Activated T-helper 1 cell treated with anti-CD3 and anti-CD28 coated beads, Interleukin-2, amount 50 U/mL, for 16 hours (primary cell): ENCODE data around the gene MAP3K5.
"Not testable (repeated sequence)": the region's sequence is repeated elsewhere in the genome, so short reads cannot be mapped to it uniquely, and the experiment has no call there.

Experiments
- DNase-seq, 2 donors: peaks; one replicate each; pipeline ENCODE4 v3.0.0-alpha.2; 2020; ENCODE audit warnings: low read depth in 1 of 2, low spot score in 1 of 2

MAP3K5 gene

DNA sequence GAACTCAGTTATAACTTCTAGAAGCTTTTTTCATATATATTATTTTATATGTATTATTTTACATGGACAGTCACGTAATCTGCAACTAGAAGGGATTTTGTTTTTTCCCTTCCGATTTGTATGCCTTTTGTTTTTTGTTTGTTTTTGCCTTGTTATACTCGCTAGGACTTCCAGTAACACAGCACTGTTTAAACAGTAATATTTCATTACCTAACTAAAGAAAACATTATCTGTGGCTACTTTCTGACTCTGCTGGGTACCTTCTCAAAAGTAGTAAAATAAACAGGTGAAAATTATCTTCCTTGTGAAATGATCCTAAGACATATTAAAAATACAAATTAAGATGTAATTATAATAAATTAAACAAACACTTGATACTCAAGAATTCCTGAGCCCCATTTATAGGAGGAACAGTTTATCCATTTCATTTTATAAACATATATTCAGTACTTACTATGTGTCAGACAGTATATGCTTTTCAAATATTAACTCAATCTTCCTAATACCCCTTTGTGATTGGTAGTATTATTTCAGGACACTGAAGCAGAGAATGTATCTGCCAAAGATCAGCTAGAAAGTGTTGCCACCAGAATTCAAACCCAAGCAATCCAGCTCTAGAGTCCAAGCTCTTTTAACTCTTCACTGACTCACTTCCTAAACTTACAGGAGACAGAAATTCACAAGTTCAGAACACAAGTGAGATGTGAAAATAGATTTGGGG lies 65.3 kb downstream of the MAP3K5 start:
- no peak for DNase-seq

DNA sequence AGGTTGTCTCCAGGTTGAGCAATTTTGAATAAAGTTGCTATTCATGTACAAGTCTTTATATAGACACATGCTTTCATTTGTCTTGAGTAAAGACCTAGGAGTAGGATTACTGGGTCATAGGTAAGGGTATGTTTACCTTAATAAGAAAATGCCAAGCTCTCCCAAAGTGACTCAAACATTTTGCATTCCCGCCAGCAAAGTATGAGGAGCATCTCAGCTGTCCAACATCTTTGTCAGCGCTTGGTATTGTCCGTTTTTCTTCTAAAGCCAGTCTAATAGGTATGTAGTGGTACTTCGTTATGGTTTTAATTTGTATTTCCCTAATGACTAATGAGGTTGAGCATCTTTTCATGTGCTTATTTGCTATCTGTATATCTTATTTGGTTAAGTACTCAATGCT lies 67.2 kb downstream of the MAP3K5 start:
- DNase-seq = no peak

DNA sequence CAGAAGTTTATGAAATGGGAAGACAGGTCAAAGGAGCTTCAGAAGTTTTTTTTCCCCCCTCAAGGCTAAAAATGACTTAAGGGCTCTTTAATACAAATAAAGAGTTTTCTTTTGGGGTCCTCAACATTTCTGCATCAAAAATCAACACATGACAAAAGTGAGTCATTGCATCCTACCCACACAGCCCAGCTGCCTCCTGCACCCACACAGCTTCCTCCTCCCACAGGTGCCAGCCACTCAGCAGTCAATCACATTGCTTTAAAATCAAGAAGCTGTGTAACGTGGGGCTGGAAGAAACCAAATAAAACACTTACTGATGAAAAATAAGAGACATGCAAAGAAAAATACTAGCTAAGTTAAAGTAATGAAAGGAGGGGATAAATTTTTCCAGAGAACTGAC lies 68.5 kb downstream of the MAP3K5 start:
- DNase-seq = peak in 1 of 2 donors; percentile 11

DNA sequence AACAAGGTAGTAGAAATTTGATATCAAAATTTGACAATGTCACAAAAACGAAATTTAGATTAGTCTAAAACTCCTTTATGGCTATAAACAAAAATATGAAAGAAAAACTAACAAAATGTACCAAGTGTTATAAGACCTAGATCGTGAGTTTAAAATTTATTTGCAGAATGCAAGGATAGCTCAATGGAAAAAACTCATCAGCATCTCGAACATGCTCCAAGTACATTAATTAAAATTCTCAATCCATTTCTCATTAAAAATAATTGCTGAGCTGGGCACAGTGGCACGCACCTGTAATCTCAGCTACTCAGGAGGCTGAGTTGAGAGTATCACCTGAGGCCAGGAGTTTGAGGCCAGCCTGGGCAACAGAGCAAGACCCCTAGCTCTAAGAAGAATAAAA lies 70.8 kb downstream of the MAP3K5 start:
- DNase-seq = no peak

DNA sequence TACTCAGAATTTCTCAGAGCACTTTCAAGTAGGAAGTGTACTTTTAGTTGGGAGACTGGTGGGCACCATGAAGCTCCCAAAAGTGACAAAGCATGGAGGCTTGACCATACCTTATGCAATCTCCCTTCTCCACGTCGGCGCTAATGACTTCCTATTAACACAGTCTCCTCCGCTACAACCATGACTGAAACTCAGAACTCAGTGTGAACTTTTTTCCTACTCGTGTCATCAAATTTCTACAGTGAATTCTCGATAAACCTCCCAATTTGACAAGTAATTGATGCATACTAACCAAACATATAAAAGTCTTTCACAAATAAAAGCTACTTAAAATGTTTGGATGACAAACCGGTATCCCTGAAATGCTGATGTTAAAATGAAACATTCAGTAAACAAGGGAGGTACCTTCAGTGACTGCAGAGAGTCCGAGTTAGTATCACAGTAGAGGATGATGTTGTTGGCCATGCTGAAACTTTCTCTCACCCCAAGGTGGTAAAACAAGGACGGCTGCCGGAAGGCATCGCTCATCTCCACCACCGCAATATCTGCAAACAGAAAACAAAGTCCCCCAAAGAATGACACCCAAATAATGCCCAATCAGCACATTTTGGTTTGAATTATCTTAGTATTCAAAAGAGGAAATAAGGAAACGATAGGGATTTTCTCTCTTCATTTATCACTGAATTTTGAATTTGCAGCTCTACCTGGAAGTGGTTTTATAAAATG lies 72.1 kb downstream of the MAP3K5 start:
- no peak for DNase-seq

DNA sequence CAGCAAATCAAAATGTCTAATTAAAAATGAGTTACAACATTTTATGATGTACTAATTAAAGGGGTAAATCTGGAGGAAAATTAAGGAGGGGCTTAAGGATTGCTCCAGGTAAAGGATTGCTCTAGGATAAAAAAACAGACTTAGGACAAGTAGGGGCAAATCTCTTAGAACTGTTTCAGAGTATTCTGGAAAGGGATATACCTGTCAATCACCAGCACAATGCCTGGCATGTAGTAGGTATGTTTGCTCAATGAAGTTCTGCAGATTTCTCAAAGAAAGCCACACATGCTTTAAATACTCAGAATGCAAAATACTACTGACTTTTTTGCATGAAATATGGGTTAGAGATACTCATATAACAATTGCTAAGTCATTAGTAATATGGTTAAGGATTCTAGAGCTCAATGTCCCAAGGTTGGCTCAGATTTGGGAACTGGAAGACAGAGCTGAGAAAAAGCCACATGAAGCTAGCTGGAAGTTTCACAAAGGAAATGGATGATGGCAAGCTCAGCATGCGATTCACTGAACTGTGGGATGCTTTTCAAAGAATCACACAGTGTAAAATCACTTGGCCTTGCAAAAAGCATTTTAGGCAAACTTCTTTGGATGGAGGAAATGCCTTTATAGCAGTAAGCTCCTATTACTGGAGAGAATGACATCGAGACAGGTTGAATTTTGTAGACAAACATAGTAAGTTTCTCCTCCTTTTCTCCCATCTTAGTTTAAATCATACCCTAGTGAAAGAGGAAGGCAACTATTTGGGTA lies 72.8 kb downstream of the MAP3K5 start:
- no peak for DNase-seq

DNA sequence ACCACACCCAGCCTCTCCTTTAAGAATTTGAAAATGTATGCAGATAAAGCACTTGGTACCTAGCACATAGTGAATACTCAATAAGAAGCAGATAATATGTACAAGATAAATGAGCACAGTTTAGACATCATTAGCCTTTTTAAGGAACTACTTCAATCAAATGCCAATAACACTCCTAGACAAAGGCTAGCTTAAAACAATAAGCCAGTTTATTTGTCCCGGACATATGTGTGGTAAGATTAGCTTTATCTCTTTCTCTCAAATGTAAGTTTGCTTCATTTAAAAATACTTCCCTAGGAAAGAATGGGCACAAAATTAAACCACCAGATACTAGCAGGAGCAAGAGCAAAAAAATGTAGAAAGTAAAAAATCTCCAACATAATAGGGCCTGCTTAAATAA lies 73.8 kb downstream of the MAP3K5 start:
- DNase-seq = no peak

DNA sequence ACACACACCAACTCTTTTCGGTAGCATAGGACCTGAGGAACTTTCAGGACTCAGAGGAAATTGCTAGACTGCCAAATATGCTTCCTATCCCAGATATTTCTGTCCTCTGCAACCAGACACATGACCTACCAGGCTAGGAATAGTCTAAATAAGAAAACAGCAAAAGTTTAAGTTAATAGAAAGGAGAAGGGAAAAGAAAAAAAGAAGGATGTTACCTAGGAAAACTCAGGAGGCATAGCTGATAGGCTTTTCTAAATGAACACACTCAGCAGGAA lies 74.6 kb downstream of the MAP3K5 start:
- no peak for DNase-seq

DNA sequence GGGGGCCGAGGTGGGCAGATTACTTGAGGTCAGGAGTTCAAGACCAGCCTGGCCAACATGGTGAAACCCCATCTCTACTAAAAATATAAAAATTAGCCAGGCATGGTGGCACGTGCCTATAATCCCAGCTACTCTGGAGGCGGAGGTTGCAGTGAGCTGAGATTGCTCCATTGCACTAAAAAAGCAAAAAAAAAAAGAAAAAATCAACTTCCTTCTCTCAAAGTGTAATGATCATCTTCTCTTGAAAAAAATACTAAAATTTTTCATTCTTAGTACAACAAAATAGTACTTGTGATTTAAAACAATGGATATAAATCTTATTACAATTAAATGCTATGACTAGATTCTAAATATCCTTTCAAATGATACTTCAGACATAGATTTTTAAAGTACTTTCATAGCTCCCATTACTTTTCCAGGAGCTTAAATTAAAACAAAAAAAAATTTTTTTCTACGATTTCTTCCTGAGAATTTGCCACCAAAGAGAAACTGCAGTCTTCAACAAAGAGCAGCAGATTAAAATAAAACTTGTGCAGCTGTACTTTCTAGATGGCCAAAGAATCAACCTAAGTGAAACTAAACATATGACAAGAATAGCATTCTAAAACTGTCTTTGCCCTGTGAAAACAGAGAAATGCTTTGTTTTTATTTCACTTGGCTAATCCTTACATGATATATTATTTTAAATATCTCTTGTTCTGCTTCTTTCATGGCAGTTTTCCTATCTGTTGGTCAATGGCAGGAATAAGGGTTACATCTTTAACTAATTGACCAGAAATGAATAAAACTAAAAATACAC lies 75.2 kb downstream of the MAP3K5 start:
- DNase-seq = no peak

DNA sequence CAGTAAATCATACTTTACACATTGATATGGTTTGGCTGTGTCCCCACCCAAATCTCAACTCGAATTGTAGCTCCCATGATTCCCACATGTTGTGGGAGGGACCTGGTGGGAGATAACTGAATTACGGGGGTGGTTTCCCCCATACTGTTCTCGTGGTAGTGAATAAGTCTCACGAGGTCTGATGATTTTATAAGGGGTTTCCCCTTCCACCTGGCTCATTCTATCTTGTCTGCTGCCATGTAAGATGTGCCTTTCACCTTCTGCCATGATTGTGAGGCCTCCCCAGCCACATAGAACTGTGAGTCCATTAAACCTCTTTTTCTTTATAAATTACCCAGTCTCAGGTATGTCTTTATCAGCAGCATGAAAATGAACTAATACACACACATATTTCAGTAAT lies 79.6 kb downstream of the MAP3K5 start:
- not testable (repeated sequence) for DNase-seq

DNA sequence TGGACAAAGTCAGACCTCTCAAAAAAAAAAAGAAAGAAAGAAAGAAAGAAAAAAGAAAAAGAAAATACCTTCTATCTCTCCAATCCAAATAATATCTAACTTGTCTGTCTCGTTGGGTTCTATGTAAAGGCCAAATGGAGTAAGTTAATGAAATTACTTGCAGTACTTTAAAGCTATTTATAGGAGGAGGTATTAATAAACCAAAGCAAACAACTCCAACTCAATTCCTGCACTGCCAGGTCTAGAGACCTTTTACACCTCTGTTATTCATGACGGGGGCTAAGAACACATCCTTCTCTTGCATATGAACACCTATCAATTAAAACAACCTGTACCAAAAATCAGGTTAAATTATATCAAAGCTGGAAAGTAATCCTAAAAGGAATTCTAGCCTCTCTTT lies 80.6 kb downstream of the MAP3K5 start:
- no peak for DNase-seq

DNA sequence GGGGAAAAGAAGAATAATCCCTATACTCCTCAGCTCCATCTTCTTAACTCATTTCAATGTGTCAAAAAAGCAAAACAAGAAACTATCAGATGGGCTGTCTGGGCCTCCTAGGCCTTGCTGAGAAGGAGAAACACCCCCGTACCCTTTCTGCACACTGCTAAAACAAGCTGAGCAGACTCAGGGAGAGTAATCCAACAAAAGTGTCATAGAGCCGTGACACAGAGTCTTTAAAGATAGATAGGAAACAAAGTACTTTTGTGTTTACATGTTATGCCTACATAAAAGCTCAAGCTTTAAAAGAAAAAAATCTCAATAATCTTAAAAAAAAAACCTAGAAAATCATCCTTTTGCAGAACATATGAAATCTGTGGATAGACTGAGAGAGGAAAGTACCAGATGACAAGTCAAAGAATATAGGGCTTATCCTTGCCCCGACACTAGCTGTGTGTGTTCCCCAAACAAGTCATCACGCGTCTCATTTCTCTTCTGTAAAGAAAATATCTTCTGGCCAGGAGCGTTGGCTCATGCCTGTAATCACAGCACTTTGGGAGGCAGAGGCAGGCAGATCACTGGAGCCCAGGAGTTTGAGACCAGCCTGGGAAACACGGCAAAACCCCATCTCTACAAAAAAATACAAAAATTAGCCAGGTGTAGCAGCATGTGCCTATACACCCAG lies 81.3 kb downstream of the MAP3K5 start:
- DNase-seq = no peak

DNA sequence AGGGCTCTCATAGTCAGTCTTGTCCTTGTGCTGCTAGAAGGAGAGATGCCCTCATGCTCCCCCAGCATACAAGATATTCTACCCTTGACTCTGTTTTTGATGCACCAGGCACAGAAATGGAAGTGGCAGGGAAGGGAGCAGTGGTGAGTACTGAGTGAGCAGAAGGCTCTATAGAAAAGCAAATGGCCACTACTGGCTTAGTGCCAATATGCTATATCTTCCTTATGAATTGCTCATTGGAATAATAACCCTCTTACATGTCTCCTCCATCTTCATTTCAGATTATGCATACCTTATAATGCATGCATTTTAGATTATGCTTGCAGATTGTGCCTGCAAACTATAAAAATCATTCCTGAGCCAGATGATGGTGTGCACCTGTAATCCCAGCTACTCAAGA lies 82.8 kb downstream of the MAP3K5 start:
- no peak for DNase-seq

DNA sequence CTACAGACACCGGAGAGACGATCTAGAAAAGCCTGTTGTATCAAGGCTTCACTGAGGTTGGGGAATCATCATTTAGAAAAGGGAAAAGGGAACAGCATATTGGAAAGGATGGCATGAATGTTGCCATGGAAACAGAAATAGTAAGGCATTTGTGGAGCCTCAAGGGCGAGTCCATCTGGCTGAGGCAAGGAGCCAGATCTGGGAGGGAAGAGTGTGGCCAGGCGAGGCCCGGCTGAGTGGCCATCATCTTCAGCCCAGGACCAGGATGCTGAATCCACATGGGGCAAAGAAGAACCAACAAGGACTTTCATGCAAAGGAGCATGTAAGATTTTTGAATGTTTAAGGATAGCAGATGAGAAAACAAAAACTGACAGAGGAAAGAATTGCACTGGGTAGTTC lies 85.8 kb downstream of the MAP3K5 start:
- no peak for DNase-seq

DNA sequence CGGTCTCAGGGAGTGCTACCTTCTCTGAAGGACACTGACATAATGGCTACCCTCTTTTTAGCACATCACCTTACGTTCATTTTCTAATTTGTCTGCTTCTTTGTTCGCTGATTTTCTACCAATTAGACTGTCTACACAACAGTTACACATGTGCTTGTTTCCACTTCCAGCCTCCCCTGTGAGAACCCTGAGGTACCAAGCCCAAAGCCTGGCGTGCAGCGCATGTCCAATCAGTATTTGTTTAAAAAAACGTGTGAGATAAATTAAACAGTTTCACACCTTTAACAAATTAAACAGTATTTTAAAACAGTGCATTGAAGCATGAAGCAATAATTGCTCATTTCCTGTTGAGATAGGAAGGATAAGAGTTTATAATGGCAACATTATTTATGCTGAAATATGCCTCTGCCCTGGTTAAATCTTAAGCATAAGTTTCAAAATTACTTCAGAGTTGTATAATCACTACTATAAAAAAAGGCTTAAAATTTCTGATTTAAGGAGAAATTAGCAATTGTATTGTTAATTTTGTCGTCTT lies 88.9 kb downstream of the MAP3K5 start:
- no peak for DNase-seq

DNA sequence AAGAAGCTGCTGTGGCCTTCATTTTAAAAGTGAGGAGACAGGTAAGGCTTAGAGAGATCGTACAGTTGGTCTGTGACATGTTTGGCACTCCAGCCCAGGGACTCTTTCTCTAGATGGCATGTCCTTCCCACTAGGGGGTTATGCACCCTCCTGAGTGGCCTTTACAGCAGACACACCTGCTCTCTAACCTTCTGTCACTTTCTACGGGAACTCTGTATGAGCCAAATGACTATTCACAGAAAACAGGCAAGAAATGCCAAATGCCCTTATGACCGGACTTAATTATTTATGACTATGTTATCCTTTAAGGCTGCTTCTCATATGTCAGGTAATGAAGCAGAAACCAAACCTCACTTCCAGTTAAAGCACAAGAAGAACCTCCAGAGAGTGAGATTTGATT lies 91.2 kb downstream of the MAP3K5 start:
- DNase-seq = no peak

DNA sequence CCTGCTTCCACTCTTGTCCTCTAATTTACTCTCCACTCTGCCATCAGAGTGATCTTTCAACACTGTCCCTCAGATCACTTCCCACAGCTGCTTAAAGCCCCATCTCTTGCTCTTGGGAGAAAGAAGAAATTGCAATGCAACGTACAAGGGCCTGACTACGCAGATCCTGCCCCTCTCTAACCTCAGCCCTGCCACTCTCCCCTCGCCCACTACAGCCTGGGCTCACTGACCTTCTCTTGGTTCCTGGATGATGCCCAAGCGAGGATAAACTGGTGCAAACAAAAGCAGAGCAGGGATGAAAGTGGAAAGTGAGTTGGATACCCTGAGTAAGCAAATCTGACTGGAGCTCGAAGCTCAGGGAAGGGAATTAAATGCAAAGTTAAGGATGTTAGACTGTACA lies 92.9 kb downstream of the MAP3K5 start:
- DNase-seq = no peak

DNA sequence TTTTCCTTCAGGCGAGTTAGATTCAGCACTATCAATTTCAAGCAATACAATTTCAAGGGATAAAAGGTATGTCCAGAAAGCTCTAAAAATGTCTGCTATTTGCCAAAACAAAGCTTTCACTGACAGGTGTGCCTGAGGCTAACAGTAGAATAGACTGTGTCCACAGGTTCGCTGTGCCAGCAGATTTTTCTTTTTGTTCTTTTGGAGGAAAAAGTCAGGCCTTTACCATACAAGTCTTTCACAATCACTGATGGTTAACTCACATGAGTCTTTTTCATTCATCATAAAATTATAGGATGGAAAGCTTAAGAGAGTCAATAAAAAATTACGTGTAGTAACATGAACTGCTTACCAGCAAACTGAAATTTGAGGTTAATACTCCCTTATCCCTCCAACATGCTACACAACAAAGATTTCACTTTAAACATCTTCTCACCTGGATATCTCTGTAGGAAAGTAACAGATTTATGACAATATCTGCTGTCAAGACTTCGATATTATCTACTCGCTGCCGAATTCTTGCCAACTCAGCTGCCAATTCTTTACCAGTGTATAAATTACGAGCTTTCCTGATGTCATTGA lies 95.4 kb downstream of the MAP3K5 start:
- no peak for DNase-seq

DNA sequence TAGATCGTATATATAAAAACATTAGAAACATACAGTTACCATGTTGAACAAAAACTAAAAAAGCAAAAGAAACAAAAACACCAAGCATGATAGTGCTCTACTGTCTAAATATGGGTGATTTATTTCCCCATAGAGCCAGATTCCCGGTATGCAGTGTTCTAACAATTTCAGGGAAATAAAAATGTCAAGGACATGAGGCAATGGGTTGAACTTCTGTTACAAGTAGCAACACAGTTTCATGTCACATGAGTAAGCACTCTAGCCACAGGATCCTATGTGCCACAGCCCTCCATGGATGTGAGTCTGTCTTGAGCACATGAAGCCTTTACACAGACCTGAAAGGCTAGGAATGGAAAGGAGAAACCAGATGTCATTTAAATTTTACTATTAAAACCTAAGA lies 96.0 kb downstream of the MAP3K5 start:
- DNase-seq = no peak

DNA sequence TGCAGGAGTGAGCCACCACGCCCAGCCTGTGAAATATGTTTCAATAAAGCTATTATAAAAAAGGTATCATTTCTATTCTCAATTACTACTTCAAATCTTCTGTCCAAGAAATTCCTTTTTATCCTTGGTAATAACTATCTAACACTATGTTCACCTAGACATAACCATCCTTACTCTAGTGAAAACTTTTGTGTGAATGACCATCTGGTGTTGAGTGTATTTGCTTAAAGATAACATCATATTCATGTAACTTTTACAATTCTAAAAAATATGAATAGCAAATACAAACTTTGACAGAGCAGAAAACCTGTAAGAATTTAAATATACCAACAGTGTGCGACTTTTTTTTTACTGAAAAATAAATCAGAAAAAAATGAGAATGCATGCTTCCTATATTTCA lies 96.9 kb downstream of the MAP3K5 start:
- no peak for DNase-seq
